Endothelial cell of umbilical vein (primary cell): ENCODE measurements around the gene HIVEP3. TPM values are rescaled to one million over a fixed set of nuclear protein-coding genes. Genes with fewer than 3 reads are reported as not detected.

Experiments used
- BruUV-seq: library from RNA; stranded (reverse); fragments of 400-500 nt; replicated peaks from 2 replicates; lab custom pipeline; 2021; lab: Mats Ljungman, UMichigan
- CTCF ChIA-PET: fragments of 300-600, 350-600 bp; sonication (Branson Sonifier 250); formaldehyde crosslinking; loops from one replicate; lab custom pipeline; 2021; ENCODE audit warnings: antibody characterized with exemption, inconsistent platforms; lab: Charles Lee
- POLR2A ChIA-PET: fragments of 300-600, 350-600 bp; sonication (Branson Sonifier 250); formaldehyde crosslinking; loops from one replicate; lab custom pipeline; 2021; ENCODE audit warnings: antibody characterized with exemption, inconsistent platforms; lab: Charles Lee
- DNase-seq: peaks from one replicate; pipeline ENCODE4 v3.0.0-alpha.2; 2011; ENCODE audit warnings: low read depth, low spot score
- FAIRE-seq: peaks from 2 replicates; lab custom pipeline; 2011; peaks lifted over from hg19 to GRCh38; lab: Jason Lieb, UNC
- H2AFZ ChIP-seq: 2 replicates; pipeline ENCODE4 v1.6.0; 2012; ENCODE audit warnings: low read depth, low read length, control low read depth, inconsistent platforms
- H3K27ac ChIP-seq: 2 replicates; pipeline ENCODE4 v1.5.1; 2011; ENCODE audit warnings: low read depth, mild to moderate bottlenecking, control low read depth, low read length, moderate library complexity; ENCODE audit not compliant: insufficient read depth
- H3K27me3 ChIP-seq, 2 experiments: 2 replicates each; pipeline versions ENCODE4 v1.6.0 to v1.6.1; 2011; ENCODE audit warnings: low read length in 2 of 2, mixed read lengths in 1 of 2; ENCODE audit not compliant: control insufficient read depth in 2 of 2, insufficient read depth in 2 of 2
- H3K36me3 ChIP-seq, 2 experiments: 2 replicates in 1 of 2; 3 replicates in 1 of 2; pipeline ENCODE4 v1.5.1; 2011; ENCODE audit warnings: low read length in 2 of 2, mild to moderate bottlenecking in 1 of 2, moderate library complexity in 1 of 2; ENCODE audit not compliant: control insufficient read depth in 2 of 2, insufficient read depth in 2 of 2; ENCODE audit errors: extremely low read depth in 1 of 2
- H3K4me1 ChIP-seq: 3 replicates; pipeline ENCODE4 v1.5.1; 2011; ENCODE audit warnings: mild to moderate bottlenecking, low read length; ENCODE audit not compliant: control insufficient read depth, insufficient read depth; ENCODE audit errors: extremely low read depth
- H3K4me2 ChIP-seq: 2 replicates; pipeline ENCODE4 v1.6.1; 2011; ENCODE audit warnings: low read length, control low read depth, mixed read lengths; ENCODE audit not compliant: insufficient read depth
- H3K4me3 ChIP-seq, 3 experiments: fragments of 200-600 bp in 1 of 3; sonication (generic), shearing (Covaris generic) in 1 of 3; replicated peaks in 1 of 3; 2 replicates each; pipeline ENCODE4 v1.5.1; 2011 to 2016; ENCODE audit warnings: control low read depth in 3 of 3, low read length in 3 of 3, mild to moderate bottlenecking in 2 of 3, inconsistent platforms in 1 of 3, low read depth in 1 of 3, moderate library complexity in 1 of 3; ENCODE audit not compliant: insufficient read depth in 1 of 3
- H3K79me2 ChIP-seq: 2 replicates; pipeline ENCODE4 v1.6.0; 2012; ENCODE audit warnings: low read length, inconsistent platforms; ENCODE audit not compliant: control insufficient read depth, insufficient read depth
- H3K9ac ChIP-seq: replicated peaks from 2 replicates; pipeline ENCODE3; 2011; ENCODE audit warnings: low read length, control low read depth; ENCODE audit not compliant: insufficient read depth; ENCODE audit errors: extremely low read depth
- H3K9me1 ChIP-seq: replicated peaks from 3 replicates; pipeline ENCODE4 v1.6.0; 2011; ENCODE audit warnings: mild to moderate bottlenecking, low read length; ENCODE audit not compliant: control insufficient read depth, insufficient read depth; ENCODE audit errors: extremely low read depth
- H3K9me3 ChIP-seq: replicated peaks from 2 replicates; pipeline ENCODE4 v1.5.1; 2012; ENCODE audit warnings: low read length, inconsistent platforms; ENCODE audit not compliant: control insufficient read depth, insufficient read depth
- H4K20me1 ChIP-seq: replicated peaks from 2 replicates; pipeline ENCODE3; 2011; ENCODE audit warnings: mild to moderate bottlenecking, low read length; ENCODE audit not compliant: control insufficient read depth, insufficient read depth; ENCODE audit errors: extremely low read depth
- EZH2 ChIP-seq: IDR thresholded peaks from 2 replicates; pipeline ENCODE4 v1.6.1; 2012; ENCODE audit warnings: borderline replicate concordance, low read depth, mild to moderate bottlenecking, moderate library complexity, low read length, inconsistent platforms; ENCODE audit not compliant: severe bottlenecking
- FOS ChIP-seq: IDR thresholded peaks from 2 replicates; pipeline ENCODE4 v1.6.1; 2011; ENCODE audit warnings: mild to moderate bottlenecking, low read length, moderate library complexity, borderline replicate concordance; ENCODE audit not compliant: insufficient read depth
- GATA2 ChIP-seq: IDR thresholded peaks from 2 replicates; pipeline ENCODE4 v1.7.0; 2011; ENCODE audit warnings: low read depth, mild to moderate bottlenecking, moderate library complexity, mixed read lengths, low read length; ENCODE audit not compliant: insufficient read length, insufficient read depth
- JUN ChIP-seq: IDR thresholded peaks from 2 replicates; pipeline ENCODE4 v1.6.1; 2011; ENCODE audit warnings: borderline replicate concordance, low read depth; ENCODE audit not compliant: insufficient read length, insufficient read depth
- MYC ChIP-seq: IDR thresholded peaks from one replicate; pipeline ENCODE4 v1.6.1; 2011; ENCODE audit warnings: mild to moderate bottlenecking, low read depth, low read length
- POLR2A ChIP-seq: IDR thresholded peaks from 2 replicates; pipeline ENCODE4 v1.6.1; 2012; ENCODE audit warnings: low read depth, mild to moderate bottlenecking, control low read depth, low read length
- POLR2AphosphoS5 ChIP-seq: IDR thresholded peaks from 2 replicates; pipeline ENCODE4 v1.6.1; 2012; ENCODE audit warnings: low read depth, mild to moderate bottlenecking, control low read depth, low read length, moderate library complexity; ENCODE audit not compliant: insufficient read depth
- dilution Hi-C: fragments of 300-500 bp; cut with MboI; formaldehyde crosslinking; loops from one replicate; pipeline ENCODE4 v1.15.0; 2019; ENCODE audit warnings: low sequenced_read_pairs; ENCODE audit not compliant: extremely low pct_ligation_motif_present
- intact Hi-C: fragments of 100-400 bp; cut with micrococcal nuclease; formaldehyde crosslinking; loops from one replicate; pipeline ENCODE4 v1.10.0; 2022
- polyA plus RNA-seq, 4 experiments: library from polyadenylated mRNA; depleted of rRNA in 3 of 4; stranded (reverse) in 3 of 4; unstranded in 1 of 4; fragments of >200 nt; gene quantifications; 2 replicates each; pipeline versions ENCODE4 v1.2.1 to v1.2.3, GENCODE V29; 2011 to 2012; ENCODE audit warnings: missing spikeins in 1 of 4
- total RNA-seq: library from RNA; stranded (reverse); gene quantifications from 2 replicates; pipeline ENCODE4 v1.2.3, GENCODE V29; 2021
- TF ChIP-seq, protein P1 (sequence below): IDR thresholded peaks from 2 replicates; pipeline ENCODE4 v1.6.1; 2011; ENCODE audit not compliant: insufficient read depth, insufficient read length
- TF ChIP-seq, protein P2 (sequence below), 2 donors: IDR thresholded peaks; 1 replicate in 1 of 2; 2 replicates in 1 of 2; pipeline ENCODE4 v1.5.1; 2011; ENCODE audit warnings: low read length in 2 of 2, mild to moderate bottlenecking in 2 of 2, moderate library complexity in 2 of 2, control low read depth in 1 of 2, inconsistent platforms in 1 of 2, low read depth in 1 of 2; ENCODE audit not compliant: insufficient read depth in 1 of 2; ENCODE audit errors: extremely low read depth in 1 of 2

HIVEP3 gene
- total and polyA plus RNA-seq, 2 donors (not counting 3 experiments of a cell fraction or from before 2014, with no cell fraction given), result 3.4 to 4.0 TPM

- FAIRE-seq, result no peak
- intact Hi-C loops, result loop anchor here (5.0 kb wide), 1 partner anchor 193 kb away; no protein-coding TSS in a partner anchor
- Histone ChIP-seq H3K9ac (no peak overlapping the region), H3K9me1 (no peaks in the 10 kb centered on the region), H3K4me2 (no peak overlapping the region), H3K27ac (no peak overlapping the region), H4K20me1 (no peaks in the 10 kb centered on the region), H3K4me3 (no peak overlapping the region), H3K36me3 (no peaks in the 10 kb centered on the region), H3K9me3 (no peaks in the 10 kb centered on the region), H2AFZ (no peak overlapping the region), H3K79me2 (no peaks in the 10 kb centered on the region), H3K27me3 (no peaks in the 10 kb centered on the region), H3K4me1 (peaks cover 52% of the 10 kb centered on the region)
- ChIA-PET CTCF (no interaction called here), POLR2A (no interaction called here)
- TF ChIP-seq, protein P1, sequence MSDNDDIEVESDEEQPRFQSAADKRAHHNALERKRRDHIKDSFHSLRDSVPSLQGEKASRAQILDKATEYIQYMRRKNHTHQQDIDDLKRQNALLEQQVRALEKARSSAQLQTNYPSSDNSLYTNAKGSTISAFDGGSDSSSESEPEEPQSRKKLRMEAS, result no peak
- TF ChIP-seq, protein P2, sequence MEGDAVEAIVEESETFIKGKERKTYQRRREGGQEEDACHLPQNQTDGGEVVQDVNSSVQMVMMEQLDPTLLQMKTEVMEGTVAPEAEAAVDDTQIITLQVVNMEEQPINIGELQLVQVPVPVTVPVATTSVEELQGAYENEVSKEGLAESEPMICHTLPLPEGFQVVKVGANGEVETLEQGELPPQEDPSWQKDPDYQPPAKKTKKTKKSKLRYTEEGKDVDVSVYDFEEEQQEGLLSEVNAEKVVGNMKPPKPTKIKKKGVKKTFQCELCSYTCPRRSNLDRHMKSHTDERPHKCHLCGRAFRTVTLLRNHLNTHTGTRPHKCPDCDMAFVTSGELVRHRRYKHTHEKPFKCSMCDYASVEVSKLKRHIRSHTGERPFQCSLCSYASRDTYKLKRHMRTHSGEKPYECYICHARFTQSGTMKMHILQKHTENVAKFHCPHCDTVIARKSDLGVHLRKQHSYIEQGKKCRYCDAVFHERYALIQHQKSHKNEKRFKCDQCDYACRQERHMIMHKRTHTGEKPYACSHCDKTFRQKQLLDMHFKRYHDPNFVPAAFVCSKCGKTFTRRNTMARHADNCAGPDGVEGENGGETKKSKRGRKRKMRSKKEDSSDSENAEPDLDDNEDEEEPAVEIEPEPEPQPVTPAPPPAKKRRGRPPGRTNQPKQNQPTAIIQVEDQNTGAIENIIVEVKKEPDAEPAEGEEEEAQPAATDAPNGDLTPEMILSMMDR (IDR thresholded peaks at IDR 0.05; ENCODE audit: extremely low read depth in 1 of 2, insufficient read depth in 1 of 2, low read depth in 1 of 2, low read length in 2 of 2), result no peak
- TF ChIP-seq POLR2A (no peak), POLR2AphosphoS5 (no peak), FOS (no peak), MYC (no peak), GATA2 (no peak), EZH2 (no peak), JUN (no peak)
- DNase-seq, result no peak
- no TSS peak for BruUV-seq
- dilution Hi-C loops, result no loop called here
These were observed 74.5 kb downstream of the HIVEP3 start for GRCh38 chr1:41844255-41844654.
